Neural progenitor cell (in vitro differentiated cells): ENCODE results near the gene PCSK6.

ENCODE experiments used
- EZH2 ChIP-seq: fragments of 200-600 bp; sonication (generic); IDR thresholded peaks from 2 replicates; pipeline ENCODE4 v1.6.1; 2017; ENCODE audit warnings: antibody characterized with exemption, mild to moderate bottlenecking, moderate library complexity
- EZH2phosphoT487 ChIP-seq: fragments of 200-600 bp; sonication (generic); IDR thresholded peaks from 2 replicates; pipeline ENCODE4 v1.6.1; 2017; ENCODE audit warnings: antibody characterized with exemption
- TF ChIP-seq, protein P1 (sequence below): fragments of 200-600 bp; sonication (generic); IDR thresholded peaks from 2 replicates; pipeline ENCODE4 v1.5.1; 2017; ENCODE audit warnings: antibody characterized with exemption, mild to moderate bottlenecking

DNA sequence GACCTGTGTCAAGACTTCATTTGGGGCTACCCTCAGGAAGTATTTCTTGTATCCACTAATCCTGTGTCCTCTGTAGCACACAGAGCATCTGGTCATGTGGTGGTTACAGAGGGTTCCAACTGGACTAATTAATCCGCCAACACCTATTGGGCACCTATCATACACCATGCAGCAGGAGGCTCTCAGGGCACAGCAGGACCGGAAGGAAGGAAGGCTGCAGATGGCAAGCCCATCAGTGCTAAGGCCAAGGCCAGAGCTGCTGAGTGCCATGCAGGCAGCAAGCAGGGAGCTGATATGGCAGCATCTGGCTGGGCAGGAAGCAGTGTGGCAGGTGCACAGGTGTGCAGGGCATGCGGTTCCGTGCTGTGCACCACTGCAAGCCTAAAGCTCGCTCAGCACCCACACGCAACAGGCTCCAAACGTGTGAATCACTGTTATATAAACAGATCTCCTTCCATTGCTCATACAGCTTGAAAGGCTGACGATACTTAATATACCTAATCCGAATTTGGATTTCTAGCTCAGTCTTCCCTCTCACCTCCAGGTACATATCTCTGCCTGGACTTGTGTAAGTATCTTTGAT lies 130.1 kb downstream of the PCSK6 start:
- no peak for TF ChIP-seq EZH2phosphoT487
- TF ChIP-seq EZH2, result no peak
- TF ChIP-seq, protein P1, sequence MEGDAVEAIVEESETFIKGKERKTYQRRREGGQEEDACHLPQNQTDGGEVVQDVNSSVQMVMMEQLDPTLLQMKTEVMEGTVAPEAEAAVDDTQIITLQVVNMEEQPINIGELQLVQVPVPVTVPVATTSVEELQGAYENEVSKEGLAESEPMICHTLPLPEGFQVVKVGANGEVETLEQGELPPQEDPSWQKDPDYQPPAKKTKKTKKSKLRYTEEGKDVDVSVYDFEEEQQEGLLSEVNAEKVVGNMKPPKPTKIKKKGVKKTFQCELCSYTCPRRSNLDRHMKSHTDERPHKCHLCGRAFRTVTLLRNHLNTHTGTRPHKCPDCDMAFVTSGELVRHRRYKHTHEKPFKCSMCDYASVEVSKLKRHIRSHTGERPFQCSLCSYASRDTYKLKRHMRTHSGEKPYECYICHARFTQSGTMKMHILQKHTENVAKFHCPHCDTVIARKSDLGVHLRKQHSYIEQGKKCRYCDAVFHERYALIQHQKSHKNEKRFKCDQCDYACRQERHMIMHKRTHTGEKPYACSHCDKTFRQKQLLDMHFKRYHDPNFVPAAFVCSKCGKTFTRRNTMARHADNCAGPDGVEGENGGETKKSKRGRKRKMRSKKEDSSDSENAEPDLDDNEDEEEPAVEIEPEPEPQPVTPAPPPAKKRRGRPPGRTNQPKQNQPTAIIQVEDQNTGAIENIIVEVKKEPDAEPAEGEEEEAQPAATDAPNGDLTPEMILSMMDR, result no peak
